K562 (cell line): ENCODE measurements around the gene AQR. TPM values are rescaled to one million over a fixed set of nuclear protein-coding genes. Genes with fewer than 3 reads are reported as not detected.

ENCODE experiments used
- ATAC-seq: fragments of 200-7000 bp; cut with Tn5 transposase; 3 replicates; pipeline ENCODE4 v1.9.1; 2020; ENCODE audit warnings: moderate library complexity
- Bru-seq: library from RNA; stranded (reverse); fragments of 400-500 nt; gene quantifications from one replicate; lab custom pipeline; 2021; lab: Mats Ljungman, UMichigan
- BruChase-seq, 2 experiments: library from RNA; stranded (reverse); fragments of 400-500 nt; gene quantifications; one replicate each; lab custom pipeline; 2021; lab: Mats Ljungman, UMichigan
- BruUV-seq: library from RNA; stranded (reverse); fragments of 400-500 nt; replicated peaks from 2 replicates; lab custom pipeline; 2021; lab: Mats Ljungman, UMichigan
- CTCF ChIA-PET: fragments of 300-600 bp; formaldehyde crosslinking; extraction: SDS; loops from one replicate; lab custom pipeline; 2021; ENCODE audit warnings: low intra/inter-chr PET ratio; lab: Yijun Ruan, JAX
- POLR2A ChIA-PET: fragments of 300-600, 350-650 bp; sonication (Branson Sonifier 250); formaldehyde crosslinking; extraction: SDS; loops from one replicate; lab custom pipeline; 2021; ENCODE audit warnings: antibody characterized with exemption, inconsistent platforms; lab: Yijun Ruan, JAX
- DNase-seq, 4 experiments: peaks; one replicate each; pipeline versions ENCODE4 v3.0.0 to v3.0.0-alpha.2; 2011 to 2018; ENCODE audit warnings: low spot score in 3 of 4, mixed read lengths in 3 of 4; ENCODE audit errors: extremely low read depth in 1 of 4
- FAIRE-seq: peaks from 2 replicates; lab custom pipeline; 2011; peaks lifted over from hg19 to GRCh38; lab: Jason Lieb, UNC
- H2AFZ ChIP-seq: 2 replicates; pipeline ENCODE4 v1.6.0; 2011; ENCODE audit warnings: low read depth, low read length, control low read depth, inconsistent platforms
- H3K27ac ChIP-seq: fragments of 200-600 bp; 3 replicates; pipeline ENCODE4 v1.8.0; 2011; ENCODE audit warnings: low read depth, mild to moderate bottlenecking, control low read depth, inconsistent platforms, low read length, moderate library complexity, mixed read lengths; ENCODE audit errors: extremely low read depth
- H3K27me3 ChIP-seq, 2 experiments: fragments of 300-600 bp in 1 of 2; 2 replicates in 1 of 2; 3 replicates in 1 of 2; pipeline versions ENCODE4 v1.6.0 to v1.8.0; 2011; ENCODE audit warnings: inconsistent platforms in 2 of 2, low read length in 2 of 2, mild to moderate bottlenecking in 1 of 2, mixed read lengths in 1 of 2, moderate library complexity in 1 of 2; ENCODE audit not compliant: control insufficient read depth in 2 of 2, insufficient read depth in 2 of 2
- H3K36me3 ChIP-seq: fragments of 300-600 bp; 3 replicates; pipeline ENCODE4 v1.8.0; 2011; ENCODE audit warnings: mild to moderate bottlenecking, low read length, inconsistent platforms; ENCODE audit not compliant: control insufficient read depth, insufficient read depth
- H3K4me1 ChIP-seq, 2 experiments: fragments of 200-600 bp in 1 of 2; replicated peaks in 1 of 2; 2 replicates in 1 of 2; 3 replicates in 1 of 2; pipeline versions ENCODE4 v1.5.1 to v1.8.0; 2011; ENCODE audit warnings: inconsistent platforms in 2 of 2, low read length in 2 of 2, mild to moderate bottlenecking in 1 of 2, mixed read lengths in 1 of 2, moderate library complexity in 1 of 2; ENCODE audit not compliant: control insufficient read depth in 2 of 2, insufficient read depth in 2 of 2
- H3K4me2 ChIP-seq: 2 replicates; pipeline ENCODE4 v1.6.1; 2011; ENCODE audit warnings: low read length, control low read depth, inconsistent platforms, mixed read lengths; ENCODE audit not compliant: insufficient read depth
- H3K4me3 ChIP-seq: fragments of 200-600 bp; sonication (generic), shearing (Covaris generic); 2 replicates; pipeline ENCODE4 v1.5.1; 2016; ENCODE audit warnings: control low read depth, inconsistent platforms
- H3K79me2 ChIP-seq: fragments of 200-600 bp; 3 replicates; pipeline ENCODE4 v1.8.0; 2011; ENCODE audit warnings: low read length, inconsistent platforms; ENCODE audit not compliant: control insufficient read depth, insufficient read depth
- H3K9ac ChIP-seq, 2 experiments: 2 replicates each; pipeline versions ENCODE4 v1.6.0 to v1.6.1; 2011; ENCODE audit warnings: low read depth in 2 of 2, low read length in 2 of 2, control low read depth in 1 of 2, inconsistent platforms in 1 of 2, mild to moderate bottlenecking in 1 of 2, mixed read lengths in 1 of 2; ENCODE audit not compliant: insufficient read depth in 1 of 2
- H3K9me1 ChIP-seq: one replicate; pipeline ENCODE4 v1.6.0; 2011; ENCODE audit warnings: inconsistent platforms, mild to moderate bottlenecking, low read length, moderate library complexity; ENCODE audit not compliant: control insufficient read depth, insufficient read depth
- H3K9me3 ChIP-seq: replicated peaks from 2 replicates; pipeline ENCODE4 v1.5.1; 2011; ENCODE audit warnings: low read depth, low read length, inconsistent platforms; ENCODE audit not compliant: control insufficient read depth, insufficient read depth
- H4K20me1 ChIP-seq: replicated peaks from 2 replicates; pipeline ENCODE4 v1.6.1; 2011; ENCODE audit warnings: low read length, inconsistent platforms, mixed read lengths; ENCODE audit not compliant: control insufficient read depth, insufficient read depth
- BACH1 ChIP-seq: fragments of 200-800 bp; sonication (Bioruptor generic); IDR thresholded peaks from 2 replicates; pipeline ENCODE4 v1.6.1; 2016; ENCODE audit warnings: missing genetic modification characterization, missing compliant biosample characterization
- MEIS2 ChIP-seq: fragments of 450-650 bp; IDR thresholded peaks from 2 replicates; pipeline ENCODE4 v1.6.1; 2014; ENCODE audit warnings: mild to moderate bottlenecking; ENCODE audit not compliant: partially characterized antibody
- SIX5 ChIP-seq, 2 experiments: IDR thresholded peaks; 2 replicates each; pipeline ENCODE4 v1.6.1; 2011; ENCODE audit warnings: low read length in 2 of 2, borderline replicate concordance in 1 of 2, low read depth in 1 of 2, mild to moderate bottlenecking in 1 of 2, moderate library complexity in 1 of 2; ENCODE audit not compliant: insufficient read depth in 1 of 2
- WGBS: fragments of 100-300 bp; shearing (Covaris generic); methylation state at CpG from one replicate; pipeline ENCODE4 v1.1.6; 2016; ENCODE audit warnings: low coverage, mixed read lengths; ENCODE audit not compliant: insufficient coverage; ENCODE audit errors: missing lambda C conversion rate; 5-methylcytosine and 5-hydroxymethylcytosine counted together
- in situ Hi-C: fragments of 300-500 bp; cut with MboI; formaldehyde crosslinking; loops from 4 replicates; pipeline ENCODE4 v1.15.0; 2018; ENCODE audit warnings: inconsistent platforms, mixed read lengths
- intact Hi-C: fragments of 100-400 bp; cut with micrococcal nuclease; formaldehyde crosslinking; loops from 2 replicates; pipeline ENCODE4 v1.14.2; 2022
- long read RNA-seq, 3 experiments: library from polyadenylated mRNA in 2 of 3; library from RNA in 1 of 3; unstranded in 2 of 3; stranded (forward) in 1 of 3; transcript quantifications; one replicate each; pipeline ENCODE4 v2.0.0, GENCODE V29; 2019 to 2022
- polyA minus RNA-seq, 3 experiments: library from RNA; depleted of rRNA, polyadenylated mRNA; stranded (reverse); fragments of >200 nt; gene quantifications; 2 replicates each; pipeline ENCODE4 v1.2.3, GENCODE V29; 2011
- polyA plus RNA-seq, 8 experiments: library from polyadenylated mRNA; depleted of rRNA in 4 of 8; stranded (reverse) in 5 of 8; unstranded in 3 of 8; fragments of >200 nt; fragmentation: Nextera tagmentation in 2 of 8; fragmentation: Illumina TruSeq in 1 of 8; extraction: Ambion mirVana in 2 of 8; extraction: Trizol in 1 of 8; gene quantifications; 2 replicates each; pipeline versions ENCODE4 v1.2.1 to v1.2.3, GENCODE V29; 2011 to 2014; ENCODE audit warnings: inconsistent platforms in 1 of 8, missing spikeins in 1 of 8
- total RNA-seq, 7 experiments: library from RNA; depleted of rRNA in 6 of 7; stranded (reverse); fragments of >200 nt in 6 of 7; fragmentation: Illumina TruSeq in 2 of 7; extraction: Trizol in 2 of 7; gene quantifications; 2 replicates each; pipeline versions ENCODE4 v1.2.1 to v1.2.3, GENCODE V29; 2011 to 2021; ENCODE audit warnings: low replicate concordance in 1 of 7
- TF ChIP-seq, protein P1 (sequence below): IDR thresholded peaks from 2 replicates; pipeline ENCODE4 v1.6.1; 2014; ENCODE audit warnings: antibody characterized with exemption
- TF ChIP-seq, protein P2 (sequence below): fragments of 250-450 bp; sonication (Bioruptor Pico); IDR thresholded peaks from 2 replicates; pipeline ENCODE4 v1.8.0; 2021; ENCODE audit warnings: moderate library complexity, mild to moderate bottlenecking, inconsistent platforms
- TF ChIP-seq, protein P3 (sequence below): IDR thresholded peaks from 2 replicates; pipeline ENCODE4 v1.6.1; 2016; ENCODE audit warnings: missing genetic modification characterization, missing compliant biosample characterization
- TF ChIP-seq, protein P4 (sequence below): fragments of 200-800 bp; sonication (Bioruptor generic); IDR thresholded peaks from 2 replicates; pipeline ENCODE4 v1.6.1; 2017; ENCODE audit warnings: missing genetic modification characterization, missing compliant biosample characterization
- TF ChIP-seq, protein P5 (sequence below): sonication (generic); formaldehyde crosslinking; IDR thresholded peaks from 2 replicates; pipeline ENCODE4 v1.8.0; 2022; ENCODE audit warnings: missing genetic modification reagents, mild to moderate bottlenecking, borderline replicate concordance

The AQR gene
- total RNA-seq (2011; cell fraction: chromatin; rRNA removed; ENCODE audit: low replicate concordance) = 30.0 and 80.0 TPM in 2 replicates
- 14.7 and 21.7 TPM in 2 replicates for total RNA-seq (2011; cell fraction: nucleolus; rRNA removed)
- 29.6 and 45.3 TPM in 2 replicates for total RNA-seq (2011; cell fraction: nucleoplasm; rRNA removed)
- 22.0 and 31.8 TPM in 2 replicates for total RNA-seq (2014; rRNA removed)
- 49.3 and 58.4 TPM in 2 replicates for total RNA-seq (2014; rRNA removed; fragmentation: Illumina TruSeq; extraction: Trizol)
- total RNA-seq (2015; rRNA removed; fragmentation: Illumina TruSeq; extraction: Trizol) = 48.6 and 53.4 TPM in 2 replicates
- total RNA-seq (2021) = 39.3 and 39.4 TPM in 2 replicates
- polyA plus RNA-seq (2011; rRNA removed) = 55.3 and 62.9 TPM in 2 replicates
- 14.4 and 26.4 TPM in 2 replicates for polyA plus RNA-seq (2011; cell fraction: cytosol; rRNA removed)
- polyA plus RNA-seq (2011; cell fraction: nucleus; rRNA removed) = 42.9 and 58.3 TPM in 2 replicates
- 16.6 and 18.0 TPM in 2 replicates for polyA plus RNA-seq (2012)
- 43.6 and 59.4 TPM in 2 replicates for polyA plus RNA-seq (2014; fragmentation: Illumina TruSeq; extraction: Trizol)
- 10 to 100 TPM; 27.9 to 39.2 TPM for polyA plus RNA-seq (2014; fragmentation: Nextera tagmentation; extraction: Ambion mirVana)
- polyA plus RNA-seq (2014; rRNA removed) = 25.0 and 28.5 TPM in 2 replicates
- polyA minus RNA-seq (2011; rRNA and poly(A)+ RNA removed) = 98.9 and 99.4 TPM in 2 replicates
- polyA minus RNA-seq (2011; cell fraction: cytosol; rRNA and poly(A)+ RNA removed) = 23.1 and 37.2 TPM in 2 replicates
- polyA minus RNA-seq (2011; cell fraction: nucleus; rRNA and poly(A)+ RNA removed) = 39.9 and 67.8 TPM in 2 replicates
- Bru-seq, nascent RNA = percentile 83 among the genes with signal in this experiment
- percentile 87 among the genes with signal in this experiment for BruChase-seq, experiment 1, labeled RNA remaining after a 2-hour chase
- BruChase-seq, experiment 2, labeled RNA remaining after a 6-hour chase = percentile 86 among the genes with signal in this experiment
- long read RNA-seq, experiment 1, full-length matches to known transcripts = 64 of 136 reads
- long read RNA-seq, experiment 1, partial matches to known transcripts = 45 of 136 reads
- long read RNA-seq, experiment 1, other reads (novel, unspliced or antisense) = 27 of 136 reads
- long read RNA-seq, experiment 2, full-length matches to known transcripts = 14 of 43 reads
- long read RNA-seq, experiment 2, partial matches to known transcripts = 15 of 43 reads
- long read RNA-seq, experiment 2, other reads (novel, unspliced or antisense) = 14 of 43 reads
- long read RNA-seq, experiment 3, full-length matches to known transcripts = 4 of 21 reads
- long read RNA-seq, experiment 3, partial matches to known transcripts = 15 of 21 reads
- long read RNA-seq, experiment 3, other reads (novel, unspliced or antisense) = 2 of 21 reads

DNA sequence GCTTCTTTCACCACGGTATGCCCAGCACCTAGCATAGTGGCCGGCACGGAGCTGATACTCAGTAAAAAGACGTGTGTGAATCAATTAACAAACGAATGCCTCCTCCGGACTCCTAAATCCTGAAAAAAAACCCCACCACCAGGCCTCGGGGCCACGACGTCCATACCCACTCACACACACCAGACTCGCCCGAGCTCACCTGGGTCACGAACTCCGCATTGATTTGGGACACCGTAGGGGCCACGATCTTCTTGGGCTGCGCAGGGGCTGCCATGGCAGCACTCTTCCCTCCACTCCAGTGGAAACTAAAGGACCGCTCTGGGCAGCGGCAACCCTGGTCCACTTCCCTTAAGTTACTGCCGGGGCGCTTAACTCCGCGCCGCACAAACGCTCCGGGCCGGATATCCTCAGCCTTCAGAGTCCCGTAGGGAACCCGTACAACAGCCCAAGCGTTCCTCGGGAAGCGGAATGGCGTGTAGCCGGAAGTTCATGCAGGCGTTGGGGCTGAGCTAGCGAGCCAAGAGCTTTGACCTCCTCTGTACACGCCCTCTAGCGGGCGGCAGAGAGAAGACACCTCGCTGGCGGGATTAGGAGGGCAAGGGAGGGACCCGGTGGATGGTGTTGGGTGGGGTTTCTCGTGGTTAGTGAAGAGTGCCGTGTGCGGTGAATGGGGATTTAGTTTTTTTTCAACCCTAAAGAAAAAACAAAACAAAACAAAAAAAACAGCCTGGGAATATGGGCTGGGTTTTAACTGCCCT, at the start of gene AQR:
Gene AQR, minus strand, starts transcription at position 403 of the 758 bp plus-strand sequence. Its CDS starts 129 bp downstream, at position 274.
- FAIRE-seq (peak; percentile 99), ATAC-seq (peak; percentile 99), DNase-seq (peak; percentile 85 to 97 (median 88))
- Histone ChIP-seq H3K4me2 (peak within 1 kb of the TSS; percentile 83), H3K4me1 (peaks cover 6 to 13% of the 10 kb centered on the region in 2 experiments; a peak in 4 of 5 replicates), H3K9me3 (no peaks in the 10 kb centered on the region), H4K20me1 (no peaks in the 10 kb centered on the region), H3K36me3 (peaks cover 23% of the 10 kb centered on the region), H3K4me3 (peak within 1 kb of the TSS; percentile 93), H3K27ac (peak within 1 kb of the TSS; percentile 74), H3K27me3 (no peaks in the 10 kb centered on the region), H3K9ac (peak within 1 kb of the TSS; percentile 94 to 100), H3K9me1 (no peaks in the 10 kb centered on the region), H2AFZ (peak within 1 kb of the TSS; percentile 94), H3K79me2 (peaks cover 48% of the 10 kb centered on the region)
- BruUV-seq = TSS peak; percentile 62
- POLR2A ChIA-PET = interaction anchor here (0.5 to 1.8 kb wide), 10 partner anchors 10 to 496 kb away, joined by 3 to 19 read pairs (median 4); partner anchors contain the start of gene ZNF770
- CTCF ChIA-PET = no interaction called here
- intact Hi-C loops (no loop called here), in situ Hi-C loops (no loop called here)
- under 1% methylated on average over 44 of the region's 44 CpGs for WGBS
- TF ChIP-seq, protein P1, sequence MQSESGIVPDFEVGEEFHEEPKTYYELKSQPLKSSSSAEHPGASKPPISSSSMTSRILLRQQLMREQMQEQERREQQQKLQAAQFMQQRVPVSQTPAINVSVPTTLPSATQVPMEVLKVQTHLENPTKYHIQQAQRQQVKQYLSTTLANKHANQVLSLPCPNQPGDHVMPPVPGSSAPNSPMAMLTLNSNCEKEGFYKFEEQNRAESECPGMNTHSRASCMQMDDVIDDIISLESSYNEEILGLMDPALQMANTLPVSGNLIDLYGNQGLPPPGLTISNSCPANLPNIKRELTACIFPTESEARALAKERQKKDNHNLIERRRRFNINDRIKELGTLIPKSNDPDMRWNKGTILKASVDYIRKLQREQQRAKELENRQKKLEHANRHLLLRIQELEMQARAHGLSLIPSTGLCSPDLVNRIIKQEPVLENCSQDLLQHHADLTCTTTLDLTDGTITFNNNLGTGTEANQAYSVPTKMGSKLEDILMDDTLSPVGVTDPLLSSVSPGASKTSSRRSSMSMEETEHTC = no peak
- TF ChIP-seq, protein P2, sequence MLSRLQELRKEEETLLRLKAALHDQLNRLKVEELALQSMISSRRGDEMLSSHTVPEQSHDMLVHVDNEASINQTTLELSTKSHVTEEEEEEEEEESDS (CRISPR knock-in tag) = no peak
- TF ChIP-seq BACH1 (tag) = no peak
- TF ChIP-seq MEIS2 = no peak
- TF ChIP-seq, protein P3, sequence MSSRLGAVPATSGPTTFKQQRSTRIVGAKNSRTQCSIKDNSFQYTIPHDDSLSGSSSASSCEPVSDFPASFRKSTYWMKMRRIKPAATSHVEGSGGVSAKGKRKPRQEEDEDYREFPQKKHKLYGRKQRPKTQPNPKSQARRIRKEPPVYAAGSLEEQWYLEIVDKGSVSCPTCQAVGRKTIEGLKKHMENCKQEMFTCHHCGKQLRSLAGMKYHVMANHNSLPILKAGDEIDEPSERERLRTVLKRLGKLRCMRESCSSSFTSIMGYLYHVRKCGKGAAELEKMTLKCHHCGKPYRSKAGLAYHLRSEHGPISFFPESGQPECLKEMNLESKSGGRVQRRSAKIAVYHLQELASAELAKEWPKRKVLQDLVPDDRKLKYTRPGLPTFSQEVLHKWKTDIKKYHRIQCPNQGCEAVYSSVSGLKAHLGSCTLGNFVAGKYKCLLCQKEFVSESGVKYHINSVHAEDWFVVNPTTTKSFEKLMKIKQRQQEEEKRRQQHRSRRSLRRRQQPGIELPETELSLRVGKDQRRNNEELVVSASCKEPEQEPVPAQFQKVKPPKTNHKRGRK (tag) = no peak
- TF ChIP-seq SIX5 (IDR thresholded peaks at IDR 0.05; ENCODE audit: borderline replicate concordance in 1 of 2, insufficient read depth in 1 of 2, low read depth in 1 of 2, low read length in 2 of 2) = peak; percentile 57 to 64; a peak in 3 of 4 replicates
- TF ChIP-seq, protein P4, sequence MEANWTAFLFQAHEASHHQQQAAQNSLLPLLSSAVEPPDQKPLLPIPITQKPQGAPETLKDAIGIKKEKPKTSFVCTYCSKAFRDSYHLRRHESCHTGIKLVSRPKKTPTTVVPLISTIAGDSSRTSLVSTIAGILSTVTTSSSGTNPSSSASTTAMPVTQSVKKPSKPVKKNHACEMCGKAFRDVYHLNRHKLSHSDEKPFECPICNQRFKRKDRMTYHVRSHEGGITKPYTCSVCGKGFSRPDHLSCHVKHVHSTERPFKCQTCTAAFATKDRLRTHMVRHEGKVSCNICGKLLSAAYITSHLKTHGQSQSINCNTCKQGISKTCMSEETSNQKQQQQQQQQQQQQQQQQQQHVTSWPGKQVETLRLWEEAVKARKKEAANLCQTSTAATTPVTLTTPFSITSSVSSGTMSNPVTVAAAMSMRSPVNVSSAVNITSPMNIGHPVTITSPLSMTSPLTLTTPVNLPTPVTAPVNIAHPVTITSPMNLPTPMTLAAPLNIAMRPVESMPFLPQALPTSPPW (CRISPR knock-in tag) = peak; percentile 56
- TF ChIP-seq, protein P5, sequence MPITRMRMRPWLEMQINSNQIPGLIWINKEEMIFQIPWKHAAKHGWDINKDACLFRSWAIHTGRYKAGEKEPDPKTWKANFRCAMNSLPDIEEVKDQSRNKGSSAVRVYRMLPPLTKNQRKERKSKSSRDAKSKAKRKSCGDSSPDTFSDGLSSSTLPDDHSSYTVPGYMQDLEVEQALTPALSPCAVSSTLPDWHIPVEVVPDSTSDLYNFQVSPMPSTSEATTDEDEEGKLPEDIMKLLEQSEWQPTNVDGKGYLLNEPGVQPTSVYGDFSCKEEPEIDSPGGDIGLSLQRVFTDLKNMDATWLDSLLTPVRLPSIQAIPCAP (CRISPR knock-in tag) = no peak
